ENCODE data around the gene PRPH. TPM values are rescaled to one million over a fixed set of nuclear protein-coding genes. Genes with fewer than 3 reads are reported as not detected.
"Not testable (repeated sequence)": the region's sequence is repeated elsewhere in the genome, so short reads cannot be mapped to it uniquely, and the experiment has no call there.

The PRPH gene
- total RNA-seq, 1 donor from 2014 or later = 1.0 TPM

DNA sequence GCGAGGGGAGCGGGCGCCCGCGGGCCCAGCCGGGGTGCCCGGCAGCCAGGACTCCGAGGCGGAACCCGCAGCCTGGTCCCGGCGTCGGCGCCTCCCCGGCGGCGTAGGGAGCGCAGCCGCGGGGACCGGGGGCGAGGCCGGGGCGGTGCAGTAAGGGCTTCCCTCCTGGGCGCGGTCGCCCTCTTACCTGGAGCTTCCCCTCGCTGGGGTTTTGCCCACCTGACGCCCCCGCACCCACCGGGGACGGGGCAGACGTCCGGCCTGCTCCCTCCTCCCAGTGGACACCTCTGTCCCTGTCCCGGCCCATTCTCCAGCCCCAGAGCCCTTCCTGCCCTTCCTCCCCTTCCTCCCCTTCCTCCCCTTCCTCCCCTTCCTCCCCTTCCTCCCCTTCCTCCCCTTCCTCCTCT is 30.5 kb upstream of the PRPH start:
- Histone ChIP-seq H3K27me3 (ENCODE audit: low read depth) (no peaks in the 10 kb centered on the region), H3K4me3 (peak overlapping the region; percentile 95), H3K4me1 (peaks cover 63% of the 10 kb centered on the region), H3K27ac (peak overlapping the region; percentile 100), H3K36me3 (peaks cover 8% of the 10 kb centered on the region), H3K9me3 (no peaks in the 10 kb centered on the region)
- intact Hi-C loops (cut with DNase I) = no loop called here
- TF ChIP-seq, protein P1, sequence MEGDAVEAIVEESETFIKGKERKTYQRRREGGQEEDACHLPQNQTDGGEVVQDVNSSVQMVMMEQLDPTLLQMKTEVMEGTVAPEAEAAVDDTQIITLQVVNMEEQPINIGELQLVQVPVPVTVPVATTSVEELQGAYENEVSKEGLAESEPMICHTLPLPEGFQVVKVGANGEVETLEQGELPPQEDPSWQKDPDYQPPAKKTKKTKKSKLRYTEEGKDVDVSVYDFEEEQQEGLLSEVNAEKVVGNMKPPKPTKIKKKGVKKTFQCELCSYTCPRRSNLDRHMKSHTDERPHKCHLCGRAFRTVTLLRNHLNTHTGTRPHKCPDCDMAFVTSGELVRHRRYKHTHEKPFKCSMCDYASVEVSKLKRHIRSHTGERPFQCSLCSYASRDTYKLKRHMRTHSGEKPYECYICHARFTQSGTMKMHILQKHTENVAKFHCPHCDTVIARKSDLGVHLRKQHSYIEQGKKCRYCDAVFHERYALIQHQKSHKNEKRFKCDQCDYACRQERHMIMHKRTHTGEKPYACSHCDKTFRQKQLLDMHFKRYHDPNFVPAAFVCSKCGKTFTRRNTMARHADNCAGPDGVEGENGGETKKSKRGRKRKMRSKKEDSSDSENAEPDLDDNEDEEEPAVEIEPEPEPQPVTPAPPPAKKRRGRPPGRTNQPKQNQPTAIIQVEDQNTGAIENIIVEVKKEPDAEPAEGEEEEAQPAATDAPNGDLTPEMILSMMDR (IDR thresholded peaks at IDR 0.05) = no peak
- ATAC-seq (peak; percentile 69 to 74), DNase-seq (no peak)

DNA sequence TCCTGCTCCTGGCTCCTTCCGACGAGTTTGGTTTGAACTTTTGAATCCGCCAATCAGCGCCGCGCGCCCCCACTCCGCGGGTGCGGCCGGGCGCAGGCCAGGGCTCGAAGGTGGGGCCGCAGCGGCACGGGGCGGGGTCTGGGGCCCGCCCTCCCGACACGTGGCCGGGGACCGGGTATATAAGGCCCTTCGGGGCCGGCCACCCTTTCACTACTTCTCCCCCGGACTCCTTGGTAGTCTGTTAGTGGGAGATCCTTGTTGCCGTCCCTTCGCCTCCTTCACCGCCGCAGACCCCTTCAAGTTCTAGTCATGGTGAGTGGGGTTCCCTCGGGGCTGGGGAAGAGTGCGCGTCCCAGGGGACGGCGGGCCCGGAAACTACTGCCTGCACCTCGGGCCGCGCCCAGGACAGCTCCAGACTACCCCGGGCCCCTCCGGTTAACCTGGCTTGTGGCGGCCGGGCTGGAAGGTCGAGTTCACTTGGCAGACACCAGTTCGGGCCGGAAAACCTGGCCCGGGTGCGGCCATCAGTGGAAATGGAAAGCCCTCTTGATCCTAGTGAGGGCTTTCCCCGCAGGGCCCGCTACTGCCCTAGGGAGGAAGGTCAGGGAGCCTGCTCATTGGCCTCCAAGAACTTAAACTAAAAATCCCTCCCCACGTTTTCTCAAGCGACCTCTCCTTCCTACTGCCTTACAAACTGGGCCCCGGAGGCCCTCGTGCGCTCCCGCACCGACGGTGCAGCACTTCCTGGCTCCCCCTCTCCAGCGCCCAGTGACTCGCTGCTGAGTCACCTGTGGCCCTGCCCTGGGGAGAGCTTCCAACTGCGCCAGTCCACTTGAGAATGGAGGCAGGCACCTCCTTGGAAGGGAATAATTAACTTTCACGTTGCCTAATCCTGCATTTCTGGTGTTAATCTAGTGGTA is 29.8 kb upstream of the PRPH start, which contains the start of gene TUBA1C:
Gene TUBA1C, plus strand, starts transcription at position 210 of the 920 bp plus-strand sequence. Its CDS starts 100 bp downstream, at position 310.
- Histone ChIP-seq H3K27ac (peak within 1 kb of the TSS; percentile 100), H3K4me1 (peaks cover 61% of the 10 kb centered on the region), H3K4me3 (peak within 1 kb of the TSS; percentile 95), H3K27me3 (ENCODE audit: low read depth) (no peaks in the 10 kb centered on the region), H3K36me3 (peaks cover 14% of the 10 kb centered on the region), H3K9me3 (no peaks in the 10 kb centered on the region)
- intact Hi-C loops (cut with DNase I) = no loop called here
- DNase-seq = peak; percentile 96
- TF ChIP-seq, protein P1 (IDR thresholded peaks at IDR 0.05) = peak; percentile 11
- ATAC-seq = peak; percentile 97 to 98

DNA sequence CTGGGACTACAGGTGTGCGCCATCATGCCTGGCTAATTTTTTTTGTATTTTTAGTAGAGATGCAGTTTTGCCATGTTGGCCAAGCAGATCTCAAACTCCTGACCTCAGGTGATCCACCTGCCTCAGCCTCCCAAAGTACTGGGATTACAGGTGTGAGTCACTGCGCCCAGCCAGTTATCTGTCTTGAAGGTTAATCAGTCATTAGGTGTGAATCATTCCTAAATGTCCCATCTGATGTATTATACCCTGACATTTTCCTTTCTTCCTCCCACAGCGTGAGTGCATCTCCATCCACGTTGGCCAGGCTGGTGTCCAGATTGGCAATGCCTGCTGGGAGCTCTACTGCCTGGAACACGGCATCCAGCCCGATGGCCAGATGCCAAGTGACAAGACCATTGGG is 25.8 kb upstream of the PRPH start:
- peaks cover 52% of the 10 kb centered on the region for H3K36me3 ChIP-seq
- H3K27ac ChIP-seq, H3K4me3 ChIP-seq: not testable (repeated sequence)

DNA sequence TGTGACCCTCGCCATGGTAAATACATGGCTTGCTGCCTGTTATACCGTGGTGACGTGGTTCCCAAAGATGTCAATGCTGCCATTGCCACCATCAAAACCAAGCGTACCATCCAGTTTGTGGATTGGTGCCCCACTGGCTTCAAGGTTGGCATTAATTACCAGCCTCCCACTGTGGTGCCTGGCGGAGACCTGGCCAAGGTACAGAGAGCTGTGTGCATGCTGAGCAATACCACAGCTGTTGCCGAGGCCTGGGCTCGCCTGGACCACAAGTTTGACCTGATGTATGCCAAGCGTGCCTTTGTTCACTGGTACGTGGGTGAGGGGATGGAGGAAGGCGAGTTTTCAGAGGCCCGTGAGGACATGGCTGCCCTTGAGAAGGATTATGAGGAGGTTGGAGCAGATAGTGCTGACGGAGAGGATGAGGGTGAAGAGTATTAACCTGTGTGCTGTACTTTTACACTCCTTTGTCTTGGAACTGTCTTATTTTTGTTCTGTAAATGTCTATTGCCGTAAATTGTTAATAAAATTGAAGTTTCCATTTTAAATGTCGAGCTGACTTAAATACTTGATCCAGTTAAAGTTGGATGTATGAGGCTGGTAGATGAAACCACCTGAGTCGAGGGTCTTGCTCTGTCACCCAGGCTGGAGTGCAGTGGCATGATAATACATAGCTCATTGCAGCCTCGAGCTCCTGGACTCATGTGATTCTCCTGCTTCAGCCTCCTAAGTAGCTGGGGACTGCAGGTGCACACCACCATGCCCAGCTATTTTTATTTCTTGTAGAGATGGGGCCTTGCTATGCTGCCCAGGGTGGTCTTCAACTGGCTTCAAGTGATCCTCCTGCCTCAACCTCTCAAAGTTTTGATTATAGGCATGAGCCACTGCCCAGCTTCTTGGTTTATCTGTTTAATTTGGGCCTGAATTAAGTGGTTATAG is 21.9 kb upstream of the PRPH start:
- Histone ChIP-seq H3K36me3 (peaks cover 47% of the 10 kb centered on the region), H3K9me3 (no peaks in the 10 kb centered on the region), H3K4me3 (no peak overlapping the region), H3K27me3 (ENCODE audit: low read depth) (no peaks in the 10 kb centered on the region), H3K27ac (no peak overlapping the region), H3K4me1 (peaks cover 13% of the 10 kb centered on the region)
- DNase-seq (no peak), ATAC-seq (no peak)
- TF ChIP-seq, protein P1 (IDR thresholded peaks at IDR 0.05) = no peak
- intact Hi-C loops (cut with DNase I) = no loop called here

More for the DNA sequence above, 25.8 kb upstream of the PRPH start:
- peaks cover 39% of the 10 kb centered on the region for H3K4me1 ChIP-seq
- DNase-seq; intact Hi-C loops (cut with DNase I); H3K9me3 ChIP-seq; H3K27me3 ChIP-seq (ENCODE audit: low read depth); ATAC-seq: not testable (repeated sequence)

DNA sequence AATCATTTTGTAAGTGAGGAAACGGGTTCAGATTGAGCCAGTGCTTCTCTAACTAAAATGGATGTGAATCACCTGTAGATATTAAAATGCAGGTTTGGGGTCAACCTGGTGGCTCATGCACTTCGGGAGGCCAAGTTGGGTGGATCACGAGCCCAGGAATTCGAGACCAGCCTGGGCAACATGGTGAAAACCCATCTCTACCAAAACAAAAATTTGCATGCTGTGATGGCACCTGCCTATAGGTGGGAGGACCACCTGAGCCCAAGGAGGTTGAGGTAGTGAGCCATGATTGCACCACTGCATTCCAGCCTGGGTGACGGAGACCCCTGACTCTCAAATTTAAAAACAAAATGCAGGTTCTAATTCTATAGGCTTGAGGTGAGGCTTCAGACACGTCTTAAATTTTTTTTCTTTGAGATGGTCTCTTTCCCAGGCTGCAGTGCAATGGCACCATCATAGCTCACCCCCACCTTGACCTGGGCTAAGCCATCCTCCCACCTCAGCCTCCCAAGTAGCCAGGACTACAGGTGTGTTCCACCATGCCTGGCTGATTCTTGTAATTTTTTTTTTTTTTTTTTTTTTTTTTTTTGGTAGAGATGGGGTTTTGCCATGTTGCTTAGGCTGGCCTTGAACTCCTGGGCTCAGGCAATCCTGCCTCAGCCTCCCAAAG is 21.1 kb upstream of the PRPH start:
- ATAC-seq = no peak
- no peaks in the 10 kb centered on the region for H3K9me3 ChIP-seq
- H3K4me3 ChIP-seq = no peak overlapping the region
- peaks cover 47% of the 10 kb centered on the region for H3K36me3 ChIP-seq
- intact Hi-C loops (cut with DNase I) = no loop called here
- H3K27ac ChIP-seq = no peak overlapping the region
- no peaks in the 10 kb centered on the region for H3K27me3 ChIP-seq (ENCODE audit: low read depth)
- TF ChIP-seq, protein P1 (IDR thresholded peaks at IDR 0.05) = no peak
- peaks cover 5% of the 10 kb centered on the region for H3K4me1 ChIP-seq
- DNase-seq = no peak
